ENCODE results near the gene SLC1A2.

Gene SLC1A2

DNA sequence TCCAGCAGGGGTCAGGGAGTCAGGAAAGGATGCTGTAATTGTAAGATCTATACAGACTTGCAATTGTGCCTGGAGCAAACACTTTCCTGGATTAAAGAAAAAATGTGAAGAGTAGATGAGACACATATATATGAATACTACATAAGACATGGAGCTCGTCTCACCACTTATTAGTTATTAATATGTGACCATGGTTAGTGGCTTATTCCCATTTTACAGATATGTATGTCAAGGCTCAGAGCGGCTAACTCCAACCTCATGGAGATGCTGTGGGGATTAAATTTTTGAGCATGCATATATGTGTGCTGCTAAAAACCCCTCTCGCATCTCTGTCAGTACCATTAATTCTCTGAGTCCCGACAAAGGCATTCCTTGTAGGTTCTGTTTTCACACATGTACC, 125.7 kb downstream of the SLC1A2 start:
- no peak for DNase-seq

DNA sequence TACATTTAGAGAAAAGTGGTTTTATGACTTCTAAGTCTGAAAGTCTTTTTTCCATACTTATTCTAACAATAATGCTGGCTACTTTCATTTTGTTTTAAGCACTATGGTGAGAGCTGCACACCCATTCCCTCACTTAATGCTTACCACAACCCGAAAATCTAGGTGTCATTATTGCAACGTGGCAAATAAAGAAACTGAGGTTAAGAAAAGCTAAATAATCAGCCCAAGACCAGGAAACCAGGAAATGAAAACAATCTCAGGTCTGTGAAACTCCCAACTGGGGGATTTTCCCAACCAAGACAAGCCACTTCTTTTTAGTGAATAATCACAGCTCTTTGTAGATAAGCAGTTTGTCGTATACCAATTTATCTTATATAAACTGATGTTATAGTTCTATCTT, 126.3 kb downstream of the SLC1A2 start:
- no peak for DNase-seq

DNA sequence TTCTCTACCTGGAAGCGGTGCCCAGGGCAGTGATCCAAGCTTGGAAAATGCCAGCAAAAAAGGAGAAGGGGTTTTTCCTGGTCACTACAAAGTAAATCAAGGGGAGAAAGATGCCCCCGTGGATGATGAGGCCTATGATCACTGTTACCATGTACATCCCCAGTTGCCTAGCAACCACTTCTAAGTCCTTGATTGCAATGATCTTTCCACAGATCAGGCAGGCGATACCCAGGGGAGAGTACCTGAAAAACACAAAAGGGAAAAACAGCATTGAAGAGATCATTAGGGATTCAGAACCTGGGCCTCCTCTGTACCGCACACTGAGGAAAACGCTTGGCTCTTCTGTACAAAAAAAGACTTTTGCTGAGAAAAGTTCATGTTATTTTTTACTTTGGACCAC, 127.1 kb downstream of the SLC1A2 start:
- peak; percentile 79 for DNase-seq

DNA sequence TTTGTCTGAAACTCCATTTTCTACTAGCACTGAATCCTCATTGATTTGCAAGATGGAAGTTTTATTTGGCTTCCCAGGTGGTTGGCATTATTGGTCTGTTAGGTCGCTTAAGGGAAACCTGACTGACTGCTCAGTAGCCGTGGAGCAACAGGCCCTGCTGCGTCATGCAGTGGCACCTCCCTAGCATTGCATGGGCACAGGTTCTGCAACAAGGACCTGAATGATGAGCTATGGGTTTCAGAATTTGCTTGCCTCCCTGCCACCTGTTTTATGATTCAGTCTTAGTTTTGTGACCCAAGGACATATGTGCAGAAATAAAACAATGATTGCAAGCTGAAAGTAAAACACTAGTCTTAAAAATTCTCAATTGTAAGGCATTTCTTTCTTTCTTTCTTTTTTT, 128.5 kb downstream of the SLC1A2 start:
- no peak for DNase-seq

DNA sequence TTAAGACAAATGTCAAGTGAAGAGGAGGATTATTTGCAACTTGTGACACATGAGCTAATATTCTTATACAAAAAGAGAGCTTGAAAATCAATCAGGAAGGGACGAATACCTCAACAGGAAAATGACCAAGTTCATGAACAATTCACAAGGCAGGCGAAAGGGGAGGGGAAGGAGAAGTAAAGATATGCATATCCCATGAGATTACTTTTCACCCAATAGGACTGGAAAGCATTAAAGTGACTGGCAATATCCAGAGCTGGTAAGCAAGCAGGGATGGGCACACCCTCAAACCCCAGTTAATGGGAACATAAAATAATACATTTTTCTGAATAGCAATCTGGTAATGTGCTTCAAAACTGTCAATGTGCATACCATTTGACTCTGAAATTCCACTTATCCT, 129.5 kb downstream of the SLC1A2 start:
- no peak for DNase-seq

DNA sequence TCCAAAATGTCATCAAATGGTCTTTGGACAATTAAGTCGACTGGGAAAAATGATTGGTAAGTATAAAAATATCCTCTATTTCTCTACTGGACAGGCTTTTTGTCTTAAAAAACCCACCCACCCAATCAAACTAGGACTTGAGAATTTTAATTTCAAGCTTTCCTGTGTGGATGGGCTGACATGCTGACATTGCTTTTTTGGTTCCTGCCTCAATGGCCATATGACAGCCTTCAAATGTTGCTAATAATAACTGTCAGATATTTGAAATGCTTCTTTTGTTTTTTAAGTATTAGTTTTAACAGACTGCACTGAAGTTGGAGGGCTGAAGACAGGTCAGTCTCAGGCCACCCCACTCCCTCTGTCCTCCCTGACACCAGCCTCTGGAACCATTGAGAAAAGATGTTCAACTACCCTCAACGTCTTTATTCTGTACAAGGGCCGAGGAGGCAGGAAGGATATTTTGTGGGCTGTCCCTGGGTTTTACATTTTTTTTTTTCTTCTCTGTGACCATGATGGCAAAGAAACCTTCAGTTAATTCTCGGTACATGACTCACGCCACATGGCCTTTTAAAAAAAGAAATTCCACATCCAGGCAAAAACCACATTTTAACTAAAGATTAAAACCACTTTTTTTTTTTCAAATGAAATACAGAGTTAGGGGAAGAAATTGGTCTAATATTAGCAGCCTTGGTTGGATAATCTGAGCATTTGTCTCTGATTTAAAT, 130.4 kb downstream of the SLC1A2 start:
- no peak for DNase-seq

DNA sequence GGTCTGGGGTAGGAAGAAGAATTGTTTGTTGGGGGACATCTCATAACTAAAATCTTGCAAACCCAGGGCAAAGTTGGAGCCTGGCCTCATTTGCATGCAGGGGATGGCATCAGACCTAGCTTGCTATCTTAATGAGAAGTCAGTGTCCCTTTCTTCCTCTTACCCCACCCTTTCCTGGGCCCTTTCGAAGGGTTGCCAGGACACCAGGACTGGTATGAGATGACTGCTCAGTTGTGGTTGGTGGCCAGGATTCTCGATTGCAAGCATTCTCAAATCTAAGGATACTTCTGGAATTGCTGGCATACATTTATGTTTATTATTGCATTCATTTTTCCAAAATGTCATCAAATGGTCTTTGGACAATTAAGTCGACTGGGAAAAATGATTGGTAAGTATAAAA, 131.0 kb downstream of the SLC1A2 start:
- DNase-seq, result no peak

DNA sequence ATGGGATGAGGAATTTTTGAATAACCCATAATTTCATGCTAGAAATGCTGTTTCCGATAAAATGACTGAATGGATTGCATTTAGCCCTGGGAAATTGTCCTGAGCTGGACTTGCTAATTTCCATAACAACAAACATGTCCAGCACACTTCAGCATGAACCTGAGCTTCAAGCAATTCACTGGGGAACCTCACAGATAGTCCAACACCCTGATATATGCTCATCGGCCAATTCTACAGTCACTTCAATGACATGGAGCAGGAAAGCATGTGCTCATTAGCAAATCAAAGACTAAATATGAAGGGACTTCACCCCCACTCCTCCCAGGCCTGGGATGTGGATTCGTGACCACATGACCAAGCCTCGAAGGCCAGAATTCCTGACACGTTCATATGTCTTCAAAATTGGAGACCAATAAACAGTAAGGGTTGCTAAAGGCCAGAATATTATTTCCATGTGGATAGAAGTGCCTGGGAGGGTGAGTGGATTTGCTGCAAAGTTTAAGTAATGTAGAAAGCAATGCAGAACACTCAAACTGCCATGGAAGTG, 131.9 kb downstream of the SLC1A2 start:
- DNase-seq, result no peak

DNA sequence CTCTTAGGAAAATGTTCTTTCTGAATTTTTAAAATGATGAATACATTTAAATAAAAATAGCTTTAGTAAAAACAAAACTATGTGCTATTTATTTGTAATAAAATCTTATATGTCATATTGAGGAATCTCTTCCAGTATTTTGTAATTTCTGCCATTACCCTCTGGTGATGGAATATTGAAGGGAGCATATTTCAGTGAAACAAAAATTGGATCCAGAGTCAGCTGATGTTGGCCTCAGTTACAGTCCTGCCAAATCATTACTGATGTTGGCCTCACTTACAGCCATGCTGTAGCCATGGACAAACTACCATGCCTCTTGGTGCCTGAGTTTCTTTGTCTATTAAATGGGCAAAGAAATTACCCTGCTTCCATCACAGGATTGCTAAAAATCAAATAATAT, 133.2 kb downstream of the SLC1A2 start:
- DNase-seq, result no peak

DNA sequence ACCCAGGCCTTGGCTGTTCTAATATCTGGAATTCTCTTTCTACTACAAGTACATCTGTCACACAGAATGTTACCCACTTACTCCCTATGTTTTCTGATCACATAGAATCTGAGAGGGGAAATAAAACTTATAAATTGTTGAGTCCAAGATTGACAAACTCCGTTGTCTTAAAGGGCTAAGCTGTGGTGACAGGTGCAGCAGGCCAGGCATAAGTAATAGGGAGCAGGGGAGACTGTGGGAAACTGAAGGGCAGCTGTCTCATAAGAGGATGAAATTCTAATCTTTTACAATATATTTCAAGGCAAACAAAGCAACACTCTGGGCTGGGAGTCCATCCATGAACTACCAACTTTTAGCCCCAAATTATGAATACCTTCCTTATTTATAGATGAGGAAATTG, 133.9 kb downstream of the SLC1A2 start:
- DNase-seq, result no peak

DNA sequence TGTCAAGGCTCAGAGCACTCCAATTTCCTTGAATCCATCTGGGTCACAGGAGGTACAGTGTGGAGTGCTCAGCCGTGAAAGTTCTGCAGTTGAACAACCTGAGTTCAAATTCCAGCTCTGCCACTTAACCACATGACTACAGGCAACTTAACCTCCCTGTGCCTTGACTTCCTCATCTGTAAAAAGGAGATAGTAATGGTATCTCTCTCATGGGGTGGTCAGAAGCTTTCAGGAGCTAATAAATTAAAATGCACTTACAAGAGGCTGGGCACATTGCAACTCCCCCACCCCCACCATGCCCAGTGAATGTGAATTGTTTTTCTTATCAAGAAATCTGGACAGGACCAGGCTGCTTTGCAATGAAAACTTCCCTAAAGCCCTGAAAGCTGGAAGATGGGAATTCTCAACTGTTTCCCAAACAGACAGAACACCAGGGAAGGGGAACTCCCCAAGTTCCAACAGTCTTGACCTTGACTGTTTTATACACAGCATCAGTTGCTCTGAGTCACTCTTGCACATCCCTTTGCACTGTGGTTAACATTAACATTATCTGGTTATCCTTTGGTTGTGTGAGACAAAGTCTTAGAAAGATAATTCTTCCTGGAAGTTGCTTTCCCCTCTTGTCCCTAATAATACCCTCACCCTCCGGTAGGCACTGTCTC, 137.0 kb downstream of the SLC1A2 start:
- DNase-seq, result no peak

DNA sequence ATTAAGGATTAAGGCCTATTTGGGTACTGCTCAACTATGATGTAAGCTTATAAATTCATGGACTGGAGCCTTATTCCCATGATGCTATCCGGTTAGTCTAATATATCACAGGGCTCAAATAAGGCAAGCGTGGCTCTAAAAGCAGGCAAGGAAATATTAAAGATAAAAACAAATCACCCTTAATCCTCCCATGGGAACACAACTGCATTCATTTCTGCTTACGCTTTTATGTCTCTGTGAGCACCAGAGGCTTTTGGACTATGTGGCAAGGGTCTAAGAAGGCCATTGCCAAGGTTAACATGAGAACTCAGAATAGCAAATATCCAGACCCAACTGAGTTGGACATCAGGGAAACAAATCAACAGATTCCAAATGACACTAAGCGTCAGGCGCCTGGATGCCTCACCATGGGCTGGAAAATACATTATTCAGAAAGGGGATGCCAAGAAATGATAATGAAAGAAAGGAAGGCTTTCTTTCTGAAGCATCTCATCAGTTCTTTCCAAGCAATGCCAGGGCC, 138.1 kb downstream of the SLC1A2 start:
- no peak for DNase-seq

DNA sequence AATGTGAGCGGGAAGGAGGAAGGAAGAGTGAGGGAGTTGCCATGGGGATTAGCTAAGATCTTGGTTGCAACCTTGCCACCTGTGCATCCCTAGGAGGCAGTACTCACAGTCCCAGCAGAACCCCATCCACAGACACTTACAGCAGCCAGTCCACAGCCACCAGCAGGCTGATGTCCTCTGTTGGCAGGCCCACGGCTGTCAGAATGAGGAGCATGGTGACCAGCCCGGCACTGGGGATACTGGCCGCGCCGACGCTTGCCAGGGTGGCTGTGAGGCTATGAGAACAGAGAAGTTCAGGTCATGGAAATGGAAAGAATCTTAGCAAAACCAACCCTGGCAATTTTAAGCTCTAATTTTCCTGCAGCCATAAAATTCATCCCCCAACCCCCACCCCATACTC, 138.6 kb downstream of the SLC1A2 start:
- DNase-seq, result no peak

DNA sequence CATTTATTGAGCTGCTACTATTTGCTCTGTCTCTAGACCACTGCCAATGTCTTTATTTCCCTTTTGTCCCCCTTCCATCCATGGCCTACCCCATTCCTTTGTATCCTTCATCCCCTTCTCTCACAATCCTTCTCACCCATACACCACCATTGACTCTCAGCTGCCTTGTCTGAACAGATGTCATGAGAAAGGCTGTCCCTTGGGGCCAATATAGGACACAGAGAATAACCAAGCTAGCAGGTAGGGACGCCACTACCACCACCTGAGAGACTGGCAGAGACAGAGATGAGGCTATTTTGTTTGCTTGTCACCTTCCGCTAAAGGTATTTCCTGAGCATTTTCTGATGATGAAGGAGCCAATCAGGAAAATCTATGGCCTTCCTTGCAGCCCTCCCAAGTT, 141.5 kb downstream of the SLC1A2 start:
- peak; percentile 71 for DNase-seq

DNA sequence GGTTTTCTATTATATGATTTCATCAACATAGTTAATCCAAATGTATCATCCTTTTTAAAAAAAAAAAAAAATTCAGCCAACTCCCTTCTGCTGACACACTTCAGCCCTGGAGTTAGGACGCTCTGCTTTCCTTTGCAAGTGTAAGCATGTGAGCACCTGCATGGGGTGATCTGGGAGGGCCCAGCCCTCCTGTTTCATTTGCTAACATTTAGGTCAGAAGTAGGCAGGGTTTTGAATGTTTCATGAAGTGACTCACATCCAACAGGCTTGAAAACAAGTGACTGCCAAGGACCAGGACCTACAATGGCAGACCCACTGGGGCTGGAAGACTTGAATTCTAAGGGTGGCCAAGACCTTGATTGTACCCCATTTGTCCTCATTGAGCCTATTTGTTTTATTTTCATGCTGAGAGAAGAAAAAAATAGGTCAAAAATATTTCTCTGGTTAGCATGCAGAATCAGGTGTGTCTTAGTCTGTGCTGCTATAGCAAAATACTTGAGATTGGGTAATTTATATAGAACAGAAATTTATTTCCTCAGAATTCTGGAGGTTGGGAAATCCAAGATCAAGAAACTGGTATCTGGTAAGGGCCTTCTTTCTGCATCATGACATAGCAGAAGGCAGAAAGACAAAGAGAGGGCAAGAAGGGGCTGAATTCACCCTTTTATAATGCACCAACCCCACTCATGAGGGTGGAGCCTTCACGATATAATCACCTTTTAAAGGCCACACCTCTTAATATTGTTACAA, 142.8 kb downstream of the SLC1A2 start:
- DNase-seq, result peak; percentile 16

DNA sequence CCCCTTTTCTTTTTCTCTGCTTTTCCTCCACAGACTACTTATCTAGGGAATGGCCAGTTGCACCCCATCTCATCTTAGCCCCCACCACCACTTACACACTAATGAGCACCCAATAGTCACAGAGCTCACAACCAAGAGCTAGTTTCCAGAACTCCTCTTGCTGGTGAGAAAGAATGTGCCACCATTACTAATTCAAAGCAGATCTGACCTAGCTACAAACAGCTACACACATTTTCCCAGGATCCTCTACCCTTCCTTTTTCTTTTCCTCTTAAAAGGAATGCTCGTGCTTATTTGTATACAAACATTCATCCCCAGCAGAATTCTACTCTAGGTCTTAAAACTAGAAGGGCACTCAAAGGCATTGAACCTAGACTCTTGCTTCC, 143.6 kb downstream of the SLC1A2 start:
- no peak for DNase-seq

DNA sequence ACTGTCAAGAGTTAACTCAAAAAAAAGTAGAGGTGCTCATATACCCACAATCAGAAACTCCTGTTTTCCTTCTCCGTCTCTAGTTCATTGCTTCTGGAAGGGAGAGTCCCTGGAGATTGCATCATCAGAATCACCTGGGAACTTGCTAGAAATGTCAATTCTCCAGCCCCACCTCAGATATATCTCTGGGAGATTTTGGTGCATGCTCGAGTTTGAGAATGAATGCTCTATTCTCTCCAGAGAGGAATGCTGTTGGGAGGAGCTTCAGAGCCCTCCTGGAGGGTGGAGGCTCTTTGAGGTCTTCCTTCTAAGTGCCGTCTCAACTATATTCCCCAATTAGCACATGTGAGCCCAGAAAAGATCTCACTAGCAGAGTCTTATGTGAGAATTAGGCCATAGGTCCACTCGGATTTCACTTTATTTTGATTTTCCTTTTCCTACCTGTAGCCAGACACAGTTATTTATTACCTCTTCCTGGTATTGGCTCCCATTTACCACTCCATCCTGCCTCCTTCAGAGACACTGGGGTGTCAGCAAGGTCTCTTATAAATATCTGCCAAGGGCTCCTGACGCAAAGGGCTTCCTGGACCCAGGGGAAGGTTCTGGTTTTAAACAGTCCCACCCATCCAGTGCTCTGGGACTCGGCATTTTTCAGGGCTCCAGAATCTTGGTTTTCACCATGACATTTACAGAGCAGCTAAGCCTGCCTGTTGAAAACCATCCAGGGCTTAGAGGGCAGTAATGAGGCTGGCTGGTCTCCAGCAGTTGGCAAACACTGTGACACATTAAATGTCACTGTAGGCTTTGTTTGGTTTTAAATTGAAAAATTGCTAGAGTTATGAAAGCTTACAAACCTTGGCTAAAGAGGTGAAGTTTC, 144.2 kb downstream of the SLC1A2 start:
- DNase-seq, result peak; percentile 61

DNA sequence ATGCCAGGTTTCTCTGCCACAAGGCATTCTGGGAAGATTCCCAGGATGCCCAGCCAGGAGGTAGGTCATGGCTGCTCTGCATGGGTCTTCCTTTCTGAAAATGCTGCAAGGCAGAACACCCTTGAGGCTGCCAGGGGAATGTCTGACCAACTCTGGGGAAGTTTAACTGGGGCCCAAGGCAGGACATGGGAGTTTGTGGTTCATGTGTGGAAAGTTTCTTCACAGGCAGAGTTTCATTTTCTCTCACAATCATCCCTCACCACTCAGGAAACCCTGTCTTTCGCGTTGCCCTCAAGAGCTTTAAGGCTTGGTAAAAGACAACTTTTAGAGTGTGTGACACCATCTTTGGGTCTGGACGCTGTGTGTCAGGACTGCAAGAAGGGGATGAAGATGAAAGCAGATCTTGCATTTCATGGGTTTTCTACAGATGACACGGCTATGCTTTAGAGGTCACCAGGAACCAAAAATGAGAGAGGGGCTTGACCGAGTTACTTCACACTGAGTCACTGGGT, 146.9 kb downstream of the SLC1A2 start:
- no peak for DNase-seq

DNA sequence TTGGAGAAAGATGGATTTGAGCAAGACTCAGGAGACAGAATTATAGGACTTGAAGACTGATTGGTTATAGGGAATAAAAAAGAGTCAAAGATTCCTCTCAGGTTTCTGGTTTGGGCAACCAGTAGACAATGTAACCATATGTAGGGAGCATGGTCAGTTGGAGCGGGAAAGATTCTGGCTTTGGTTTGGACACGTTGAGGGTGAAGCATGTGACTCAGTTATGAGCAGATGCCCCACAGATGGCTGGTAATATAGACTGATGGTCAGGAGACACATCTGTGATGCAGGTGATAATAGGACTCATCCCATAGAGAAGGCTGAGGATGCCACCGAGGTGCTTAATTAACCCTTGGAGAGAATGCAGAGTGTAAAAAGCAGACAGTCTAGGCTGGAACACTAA, 148.3 kb downstream of the SLC1A2 start:
- no peak for DNase-seq

DNA sequence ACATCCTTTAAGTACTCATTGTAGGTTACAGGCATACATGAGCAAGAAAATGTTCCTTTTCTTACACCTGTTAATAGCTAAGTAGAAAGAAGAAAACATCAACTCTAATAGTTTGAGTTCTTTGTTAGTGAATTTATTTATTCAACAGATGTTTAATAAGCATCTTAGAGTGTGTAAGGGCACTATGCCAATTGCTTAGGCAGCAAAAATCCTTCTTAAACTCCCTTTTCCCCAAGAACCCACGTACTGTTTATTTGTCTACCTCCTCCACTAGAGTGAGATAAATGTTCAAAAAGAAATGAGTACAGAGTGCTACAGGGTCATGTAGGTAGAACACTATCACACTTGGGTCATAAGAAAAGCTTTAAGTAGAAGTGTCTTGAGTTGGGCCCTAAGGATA, 149.0 kb downstream of the SLC1A2 start:
- no peak for DNase-seq

DNA sequence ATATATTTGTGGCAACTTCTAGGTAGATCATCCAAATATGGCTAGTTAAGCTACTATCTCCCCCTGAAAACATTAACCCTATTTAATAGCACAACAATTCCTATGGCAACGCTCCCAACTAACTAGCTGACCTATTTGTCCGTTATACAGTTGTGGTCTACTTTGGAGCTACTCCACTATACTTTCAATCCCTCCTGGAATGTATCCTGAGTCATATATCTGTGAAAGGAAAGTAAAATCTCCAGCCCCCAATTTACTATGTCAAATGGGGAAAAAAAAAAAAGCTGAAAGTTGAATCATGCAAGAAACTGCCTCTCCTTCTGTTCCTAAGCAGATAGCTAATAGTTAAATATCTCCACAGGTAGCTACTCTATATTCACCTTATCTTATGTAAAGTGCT, 151.9 kb downstream of the SLC1A2 start:
- DNase-seq, result no peak

DNA sequence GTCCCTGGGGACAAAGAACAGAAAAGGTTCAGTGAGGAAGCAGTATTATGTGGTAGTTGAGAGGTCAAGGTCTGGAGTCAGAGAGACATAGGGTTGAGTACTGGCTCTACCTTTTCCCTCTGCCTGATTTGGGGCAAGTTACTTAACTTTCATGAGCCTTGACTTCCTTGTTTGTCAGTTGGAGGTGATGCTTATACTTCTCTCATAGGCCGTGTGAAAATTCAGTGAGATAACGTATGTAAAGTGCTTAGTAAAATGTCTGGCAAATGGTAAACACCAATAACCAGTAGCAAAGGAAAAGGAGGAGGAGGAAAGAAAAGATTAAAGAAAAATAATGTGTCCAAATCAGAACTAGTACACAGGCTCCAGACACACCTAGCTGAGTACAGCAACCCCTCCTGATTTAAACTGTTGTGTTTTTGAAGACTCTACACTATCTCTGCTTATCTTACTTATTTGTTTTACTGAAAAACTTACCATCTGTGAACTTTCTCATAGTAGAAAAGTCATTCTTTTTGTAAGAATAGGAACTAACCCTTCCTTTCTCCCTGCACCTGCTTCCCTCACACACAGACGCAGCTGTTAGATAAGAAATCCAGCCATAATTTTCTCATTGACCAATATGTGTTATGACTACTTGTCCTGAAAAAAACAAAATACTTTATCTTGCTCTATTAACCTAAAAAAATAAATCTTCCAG, 153.5 kb downstream of the SLC1A2 start:
- DNase-seq, result no peak
